CD4-positive, alpha-beta T cell treated with Interferon gamma for 1 hour (primary cell): ENCODE measurements around the gene DPH3.
A peak's percentile ranks its signal among the peaks of the same experiment; 100 is the strongest.

Source experiments
- DNase-seq: peaks from one replicate; pipeline ENCODE4 v3.0.0-alpha.2; 2020

DPH3 gene

DNA sequence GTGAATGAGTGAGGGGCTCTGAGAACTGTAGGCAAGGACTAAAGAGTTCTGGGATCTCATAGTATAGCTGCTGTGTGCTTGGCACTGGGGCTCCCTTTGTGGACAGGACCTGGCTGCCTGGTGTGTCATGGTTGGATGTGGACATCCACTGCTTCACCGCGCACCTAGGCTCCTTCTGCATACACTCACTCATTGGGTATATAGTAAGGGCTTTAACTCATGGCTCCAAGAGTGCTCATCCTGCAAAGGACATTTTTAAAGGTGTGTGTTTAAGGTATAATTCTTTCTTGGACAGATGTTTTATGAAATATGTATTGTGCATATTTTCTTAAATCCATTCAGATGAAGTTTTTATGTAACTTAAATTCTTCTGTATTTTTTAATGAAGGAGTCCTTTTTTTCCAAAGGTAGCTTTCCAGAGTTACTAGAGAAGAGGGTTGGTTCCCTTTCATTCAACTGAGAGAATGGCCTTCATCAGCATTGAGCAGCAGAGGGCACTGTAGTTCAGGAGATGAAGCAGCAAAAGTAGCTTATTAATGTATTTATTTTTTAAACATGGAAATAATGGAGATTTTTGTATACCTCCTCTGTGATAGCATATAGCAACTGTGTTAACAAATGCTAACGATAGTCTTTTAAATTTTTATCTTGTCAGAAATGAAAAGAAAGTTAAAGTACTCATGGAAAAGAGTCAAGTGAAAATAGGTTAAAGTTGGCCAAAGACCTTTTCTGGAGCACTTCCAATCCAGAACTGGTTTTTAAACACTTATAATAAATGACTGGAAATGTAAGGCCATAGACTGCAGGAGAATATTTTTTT lies 25.5 kb upstream of the DPH3 start:
- peak; percentile 46 for DNase-seq

DNA sequence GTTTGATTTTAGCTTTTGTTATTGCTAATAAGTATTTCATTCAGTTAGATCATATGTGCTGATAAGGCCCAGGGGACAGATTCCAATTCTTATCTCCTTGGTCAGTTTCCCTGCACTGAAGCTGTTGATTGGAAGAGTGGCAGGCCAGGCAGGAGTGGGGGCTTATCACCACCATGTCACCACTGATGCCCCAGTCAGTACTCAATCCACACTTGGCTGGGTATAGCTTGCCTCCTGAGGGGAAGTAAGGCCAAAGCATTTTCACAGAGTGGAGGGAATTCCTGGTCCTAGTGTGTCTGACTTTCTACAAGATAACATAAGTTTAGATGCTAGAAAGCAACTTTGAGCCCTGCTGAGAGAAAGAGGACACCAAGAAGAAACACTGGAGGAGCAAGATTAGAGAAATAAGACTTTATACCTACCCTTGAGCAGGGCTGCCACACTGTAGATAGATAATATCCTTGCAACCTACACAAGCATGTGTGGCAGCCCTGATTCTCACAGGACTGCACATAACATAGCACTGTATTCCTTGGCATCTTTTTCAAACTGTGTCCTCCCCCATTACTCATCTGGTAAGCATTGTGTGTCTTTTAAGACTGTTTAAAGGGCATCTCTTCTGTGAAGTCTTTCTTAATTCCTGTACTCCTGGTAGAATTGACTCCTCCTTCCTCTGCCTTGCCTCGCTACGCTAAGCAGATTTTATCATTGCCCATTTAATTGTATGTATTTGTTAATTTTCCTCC lies 24.6 kb upstream of the DPH3 start:
- DNase-seq: no peak

DNA sequence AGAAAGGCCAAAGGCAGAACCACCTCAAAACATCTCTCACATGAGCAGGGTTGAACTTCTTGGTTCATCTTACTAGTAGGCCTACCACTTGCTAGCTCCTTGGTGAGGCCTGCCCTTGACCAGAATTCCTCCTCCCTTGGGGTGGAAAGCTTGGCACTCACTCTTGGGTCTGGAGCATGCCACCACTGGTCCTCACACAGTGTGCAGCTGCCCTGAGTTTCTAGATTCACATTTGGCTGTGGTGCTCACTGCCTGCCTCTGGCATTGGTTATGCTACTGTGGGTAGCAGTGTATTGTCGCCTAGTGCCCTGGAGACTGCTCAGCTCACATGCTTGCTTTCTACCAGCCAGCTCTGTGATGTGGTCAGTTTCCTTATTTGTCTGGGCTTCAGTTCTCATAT lies 23.9 kb upstream of the DPH3 start:
- no peak for DNase-seq

DNA sequence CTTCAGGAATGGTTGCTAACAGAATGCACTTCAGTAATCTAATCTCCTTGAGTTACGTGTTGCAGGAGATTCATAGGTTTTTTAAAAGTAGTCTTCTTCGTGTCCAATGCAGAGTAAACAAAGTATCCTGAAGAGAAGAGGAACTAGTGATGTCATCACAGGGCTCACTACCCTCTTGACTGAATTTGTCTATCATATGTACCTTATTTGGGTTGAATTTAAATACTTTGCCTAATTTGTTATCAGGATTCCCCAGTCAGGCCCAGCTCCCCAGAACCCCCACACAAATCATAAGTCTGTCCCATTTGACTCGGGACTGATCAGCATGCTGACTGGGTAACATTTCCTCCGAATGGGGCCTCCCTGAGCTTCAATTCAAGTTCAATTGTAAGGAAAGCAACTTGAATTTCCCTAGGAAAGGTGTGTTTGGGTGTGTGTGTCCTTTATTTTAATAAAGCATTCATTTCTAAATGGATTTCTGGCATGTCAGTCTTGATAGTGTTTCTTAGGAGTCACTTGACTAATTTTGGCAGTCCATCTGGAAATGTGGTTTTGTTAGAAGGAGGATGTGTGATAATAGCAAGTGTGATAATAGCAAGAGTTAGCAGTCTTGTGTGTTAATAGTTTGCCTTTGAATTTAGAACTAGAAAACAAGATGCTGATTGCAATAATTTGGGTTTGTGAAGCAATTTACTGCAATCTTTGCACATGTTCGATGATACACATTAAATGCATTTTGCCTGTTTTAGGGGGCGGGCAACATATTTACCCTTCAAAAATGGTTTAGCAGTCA lies 22.2 kb upstream of the DPH3 start:
- DNase-seq: no peak

DNA sequence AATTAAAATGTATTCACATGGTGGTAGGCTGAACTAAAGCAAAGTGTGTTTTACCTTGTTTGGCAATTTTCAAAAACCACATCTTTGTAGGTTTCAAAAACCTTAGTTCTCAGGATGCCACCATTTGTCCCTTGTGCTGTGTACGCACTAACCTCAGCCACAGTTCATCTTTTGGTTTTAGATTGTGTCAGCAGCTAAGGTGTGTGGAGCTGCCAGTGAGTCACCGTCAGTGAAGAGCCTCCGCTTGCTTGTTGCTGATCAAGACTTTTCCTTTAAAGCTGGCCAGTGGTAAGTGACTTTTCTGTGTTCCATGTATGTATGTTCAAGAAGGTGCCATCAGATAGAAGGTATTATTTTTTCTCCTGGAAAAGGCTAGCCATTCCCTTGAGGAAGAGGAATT lies 21.4 kb upstream of the DPH3 start:
- peak; percentile 73 for DNase-seq

DNA sequence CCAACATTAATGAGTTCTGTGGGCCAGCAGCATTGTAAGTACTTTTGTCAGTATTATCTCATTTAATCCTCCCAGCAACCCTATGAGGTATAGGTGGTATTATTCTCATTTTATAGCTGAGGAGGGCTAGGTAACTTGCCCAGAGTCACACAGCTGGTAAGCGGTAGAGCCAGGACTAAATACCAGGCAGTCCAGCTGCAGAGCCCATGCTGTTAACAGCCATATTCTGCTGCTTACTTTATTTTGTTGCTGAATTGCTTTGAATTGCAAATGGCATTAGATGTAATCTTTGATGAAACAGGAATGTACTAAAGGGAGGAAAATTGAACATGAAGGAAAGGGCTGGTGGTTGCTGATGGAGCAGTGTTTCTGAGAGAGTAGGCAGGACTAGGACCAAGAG lies 19.9 kb upstream of the DPH3 start:
- DNase-seq: no peak

DNA sequence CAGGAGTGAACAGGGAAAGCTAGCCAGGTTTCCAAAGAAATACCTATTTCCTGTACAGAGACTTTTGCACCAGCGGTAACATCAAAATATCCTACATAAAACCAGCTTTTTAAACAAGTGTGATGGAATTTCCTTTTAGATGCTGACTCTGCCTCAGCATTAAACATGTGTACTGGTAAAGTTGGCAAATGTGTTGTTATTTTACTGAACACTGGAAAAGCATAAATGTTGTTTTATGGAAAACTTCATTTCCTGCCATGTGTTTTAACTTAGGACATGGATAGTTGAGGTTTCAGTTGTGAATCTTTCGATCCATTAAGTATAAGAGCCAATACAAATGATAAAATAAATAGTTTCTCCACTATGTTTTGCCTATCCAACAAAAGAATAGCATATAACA lies 15.9 kb upstream of the DPH3 start:
- no peak for DNase-seq

DNA sequence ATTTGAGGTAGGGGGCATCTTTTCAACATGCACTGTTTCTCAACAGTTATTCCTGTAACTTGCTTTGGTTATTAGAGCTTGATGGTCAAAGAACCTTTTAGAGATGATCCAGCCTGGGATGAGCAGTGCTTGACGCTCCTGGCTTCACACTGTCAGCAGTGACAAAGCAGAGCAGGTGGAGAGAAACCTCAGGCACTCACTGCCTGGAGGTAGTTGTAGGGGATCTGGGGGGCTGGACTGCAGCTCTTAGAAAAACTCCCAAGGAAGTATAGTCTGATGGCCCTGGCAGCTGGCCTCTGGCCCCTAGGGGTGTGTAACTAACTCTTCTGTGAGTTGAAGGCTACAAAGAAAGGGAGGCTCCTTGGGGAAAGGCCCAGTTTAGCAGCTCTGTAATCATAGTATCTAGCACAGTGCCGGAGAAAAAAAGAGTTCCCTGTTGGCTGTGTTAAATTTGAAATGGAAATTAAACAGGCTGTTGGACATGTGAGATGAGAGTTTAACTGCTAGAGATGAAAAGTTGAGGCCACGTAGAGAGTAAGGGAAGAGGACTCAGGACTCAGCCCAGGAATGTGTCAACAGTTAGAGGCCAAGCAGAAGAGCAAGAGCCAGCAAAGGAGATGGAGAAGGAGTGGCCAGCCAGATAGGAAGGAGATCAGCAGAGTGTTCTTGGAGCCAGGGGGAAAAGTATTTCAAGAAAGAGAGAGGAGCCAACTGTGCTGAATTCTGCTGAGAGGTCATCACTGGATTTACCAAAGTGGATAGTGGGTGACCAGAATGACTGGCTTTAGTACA lies 14.5 kb upstream of the DPH3 start:
- no peak for DNase-seq

DNA sequence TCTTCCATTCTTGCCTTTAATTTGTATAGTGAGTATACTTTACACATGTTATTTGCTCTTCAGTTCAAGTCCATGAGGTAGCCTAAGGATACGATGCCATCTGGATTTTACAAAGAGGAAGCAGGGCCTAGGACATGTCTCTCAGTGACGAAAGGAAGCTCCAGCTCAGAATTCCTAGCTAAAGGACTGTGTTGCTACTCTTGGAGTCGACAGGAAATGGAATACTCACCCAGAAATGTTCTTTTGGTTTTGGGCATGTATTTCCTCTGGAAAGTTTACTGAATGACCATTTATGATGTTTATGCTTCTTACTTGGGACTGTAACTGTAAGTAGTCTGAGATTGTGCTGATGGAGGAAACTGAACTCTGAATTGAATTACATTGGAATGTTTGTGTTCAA lies 12.7 kb upstream of the DPH3 start:
- DNase-seq: no peak

DNA sequence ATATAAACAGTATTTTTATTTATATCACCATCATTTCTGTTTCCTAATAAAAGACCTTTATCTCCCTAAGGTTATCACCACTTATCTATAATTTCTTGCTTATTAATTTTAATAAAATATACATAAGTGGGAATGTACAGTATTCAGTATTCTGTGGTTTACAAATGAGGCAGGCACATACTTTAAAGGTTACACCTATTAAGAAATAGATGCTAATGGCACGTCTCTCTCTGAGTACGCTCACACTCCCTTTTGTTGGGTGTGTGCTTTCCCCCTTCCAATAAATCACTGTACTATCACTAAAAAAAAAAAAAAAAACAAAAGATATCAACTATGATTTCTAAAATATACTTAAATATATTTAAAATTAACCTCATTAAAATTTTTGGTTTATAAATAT lies 9.1 kb upstream of the DPH3 start:
- no peak for DNase-seq

DNA sequence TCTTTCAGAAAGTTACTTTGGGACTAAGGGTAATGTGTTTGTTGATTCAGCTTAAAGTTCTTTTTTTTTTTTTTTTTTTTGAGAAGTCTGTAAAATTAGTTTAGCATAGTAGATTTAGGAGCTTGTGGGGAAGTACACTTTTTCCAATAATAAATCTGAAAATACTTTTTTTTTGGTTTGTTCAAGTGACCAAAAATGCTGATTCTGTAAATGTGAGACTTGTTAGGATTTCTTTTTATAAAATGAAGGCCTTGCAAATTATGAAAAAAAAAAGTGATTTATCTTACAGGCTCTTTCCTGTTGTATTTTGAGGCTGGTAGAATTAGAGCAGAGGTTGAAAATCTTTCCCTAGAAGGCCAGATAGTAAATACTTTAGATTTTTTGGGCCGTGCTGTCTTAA lies 7.8 kb upstream of the DPH3 start:
- DNase-seq: no peak

DNA sequence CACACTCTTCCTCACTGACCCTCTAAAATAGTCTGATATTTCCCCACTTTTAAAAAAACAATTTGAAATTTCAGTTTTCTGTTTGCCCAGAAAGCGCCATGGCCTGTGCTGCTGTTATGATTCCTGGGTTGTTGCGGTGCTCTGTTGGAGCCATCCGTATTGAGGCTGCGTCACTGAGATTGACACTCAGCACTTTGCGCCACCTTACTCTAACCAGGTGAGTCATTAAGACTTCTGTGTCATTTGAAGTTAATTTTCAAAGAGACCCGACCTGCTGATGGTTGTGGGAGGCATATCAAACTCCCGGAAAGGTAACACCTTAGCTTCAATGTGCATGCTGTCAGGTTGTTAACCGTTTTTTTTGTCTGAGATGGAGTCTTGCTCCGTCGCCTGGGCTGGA lies 6.1 kb upstream of the DPH3 start:
- no peak for DNase-seq

DNA sequence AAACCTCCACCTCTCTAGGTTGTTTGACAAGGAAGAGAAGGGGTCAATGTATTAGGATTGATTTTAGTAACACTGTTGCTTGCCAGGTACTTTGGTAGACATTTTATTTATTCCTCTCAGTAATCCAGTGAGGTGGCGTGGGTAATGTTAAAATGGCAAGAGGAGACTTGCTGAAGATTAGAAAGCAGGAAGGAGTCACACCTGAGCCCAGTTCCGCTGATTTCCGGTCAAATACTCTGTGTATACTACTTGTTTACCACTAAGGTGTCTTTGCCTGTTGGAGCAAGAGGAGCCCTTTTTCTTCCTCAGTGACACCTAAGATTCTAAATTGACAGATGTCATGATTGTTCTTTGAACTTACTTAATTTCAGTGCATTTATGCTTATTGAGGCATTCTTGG lies 2.0 kb upstream of the DPH3 start:
- DNase-seq: no peak

DNA sequence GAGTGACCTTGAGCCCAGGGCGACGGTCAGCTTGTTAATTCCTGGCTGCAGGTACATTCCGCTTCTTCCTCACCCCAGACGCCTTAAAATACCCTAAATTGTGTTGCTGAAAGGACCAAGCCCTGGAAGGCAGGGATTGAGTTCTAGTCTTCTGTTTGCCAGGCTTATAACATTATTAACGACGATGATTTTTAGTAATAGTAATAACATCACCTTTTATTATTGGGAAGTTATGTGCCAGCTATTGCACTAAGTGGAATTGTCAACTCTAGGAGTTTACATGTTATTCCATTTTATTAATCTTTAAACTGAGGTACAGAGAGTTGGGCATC lies 678 bp upstream of the DPH3 start:
- no peak for DNase-seq

DNA sequence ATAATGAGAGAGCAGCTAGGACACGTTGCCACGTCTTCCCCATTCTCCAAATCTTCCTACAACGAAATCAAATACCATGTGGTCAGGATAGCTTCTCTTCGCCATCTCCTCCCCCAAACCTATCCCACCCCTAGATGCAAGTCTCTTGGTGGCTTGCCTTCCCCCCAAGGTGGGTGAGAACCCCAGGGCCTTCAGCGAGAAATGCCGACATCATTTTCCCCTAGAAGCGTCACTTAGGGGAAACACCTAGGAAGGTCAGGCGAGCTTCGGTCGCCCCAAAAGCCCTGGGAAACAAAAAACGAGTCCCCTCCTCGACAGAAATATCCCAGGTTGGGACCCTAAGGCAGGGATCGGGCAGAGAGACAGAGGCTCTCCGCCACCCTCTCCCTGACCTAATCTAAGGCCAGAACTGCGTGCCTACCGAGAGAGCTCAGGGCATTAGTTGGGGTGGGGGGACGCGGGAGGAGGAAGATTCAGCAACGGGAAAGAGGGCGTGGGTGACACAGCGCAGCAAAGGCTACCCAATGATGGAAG lies 502 bp downstream of the DPH3 start:
- no peak for DNase-seq

DNA sequence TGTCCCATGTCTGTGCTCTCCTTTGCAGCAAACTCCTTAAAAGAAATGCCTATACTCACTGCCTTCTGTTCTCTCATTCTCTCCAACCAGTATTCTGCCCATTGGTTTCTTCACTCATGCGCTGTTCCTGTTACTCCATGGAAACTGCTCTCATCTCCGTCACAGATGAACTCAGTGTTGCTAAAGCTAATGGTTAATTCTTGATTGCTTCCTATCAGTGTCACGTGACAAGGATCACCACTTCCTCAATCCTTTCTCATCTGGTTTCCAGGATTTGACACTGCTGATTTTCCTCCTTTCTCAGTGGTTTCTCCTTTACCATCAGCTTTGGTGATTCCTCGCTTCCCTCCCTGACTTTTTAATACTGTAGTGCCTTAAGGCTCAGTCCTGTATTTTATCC lies 2.6 kb downstream of the DPH3 start:
- no peak for DNase-seq

DNA sequence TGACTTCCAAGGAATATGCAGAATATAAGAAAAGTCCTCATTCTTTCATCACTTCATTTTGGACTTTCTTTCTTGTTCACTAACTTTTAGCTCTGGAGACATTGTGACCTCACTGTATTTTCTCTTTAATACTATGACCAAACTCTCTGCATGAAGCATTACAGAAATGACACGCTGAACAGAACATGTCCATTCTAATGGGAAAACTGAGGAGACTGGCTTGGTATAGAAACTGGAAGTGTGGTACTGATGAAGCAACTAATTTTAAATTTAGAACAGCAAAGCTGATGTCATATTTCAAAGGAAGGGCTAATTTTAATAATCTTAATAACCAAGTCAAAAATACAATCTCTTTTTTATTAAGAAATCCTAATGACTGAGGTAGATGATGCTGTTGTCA lies 4.7 kb downstream of the DPH3 start:
- no peak for DNase-seq

DNA sequence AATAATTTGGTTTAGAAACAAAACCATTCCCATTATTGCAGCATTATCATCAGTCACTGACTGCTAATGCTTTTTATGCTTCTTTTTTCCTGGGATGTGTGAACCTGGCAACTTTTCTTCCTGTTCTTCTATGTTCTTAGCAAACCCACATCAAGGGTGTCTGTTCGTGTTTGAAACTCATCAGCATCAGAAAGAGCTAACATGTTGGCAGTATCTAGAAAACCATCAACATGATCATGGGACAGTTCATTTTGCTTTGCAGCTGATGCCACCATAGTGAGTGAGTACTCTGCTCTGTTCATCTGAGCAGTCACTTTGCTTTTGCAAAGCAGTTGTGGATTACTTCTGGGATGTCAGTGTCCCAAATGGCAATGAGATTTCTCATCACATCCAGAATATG lies 5.9 kb downstream of the DPH3 start:
- no peak for DNase-seq

DNA sequence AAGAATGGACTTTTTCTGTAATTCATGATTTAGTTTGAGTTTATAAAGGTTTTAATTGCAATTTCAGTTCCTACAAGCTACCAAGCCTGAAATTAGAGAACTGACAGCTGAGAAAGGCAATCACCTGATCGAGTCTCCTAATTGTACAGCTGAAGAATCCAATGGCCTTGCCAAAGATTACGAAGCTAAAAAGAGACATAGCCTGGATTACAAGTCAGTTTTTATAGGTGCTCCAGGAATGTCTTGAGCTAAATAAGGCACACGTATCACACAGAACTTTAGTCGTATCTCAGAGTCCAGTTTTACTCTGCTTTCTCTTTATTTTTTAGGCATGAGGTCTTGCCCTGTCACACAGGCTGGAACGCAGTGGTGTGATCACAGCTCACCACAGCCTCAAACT lies 6.6 kb downstream of the DPH3 start:
- DNase-seq: no peak

DNA sequence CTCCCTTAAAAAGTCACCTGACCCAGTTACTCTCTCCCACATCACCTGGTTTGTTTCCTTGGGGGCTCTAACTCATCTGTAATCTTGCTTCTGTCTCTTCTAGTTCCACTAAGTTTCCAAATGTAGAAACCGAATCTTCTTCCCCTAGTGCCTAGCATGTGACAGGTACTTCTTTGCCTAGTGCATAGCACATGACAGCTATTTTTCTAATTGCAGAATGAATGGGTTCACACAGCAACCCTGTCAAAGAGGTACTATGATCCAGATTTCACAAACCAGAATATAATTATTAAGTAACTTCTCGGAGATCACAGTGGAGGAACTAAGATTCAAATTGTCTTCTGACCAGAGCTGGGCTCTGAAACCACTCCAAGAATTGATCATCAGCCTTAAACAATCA lies 7.4 kb downstream of the DPH3 start:
- no peak for DNase-seq

DNA sequence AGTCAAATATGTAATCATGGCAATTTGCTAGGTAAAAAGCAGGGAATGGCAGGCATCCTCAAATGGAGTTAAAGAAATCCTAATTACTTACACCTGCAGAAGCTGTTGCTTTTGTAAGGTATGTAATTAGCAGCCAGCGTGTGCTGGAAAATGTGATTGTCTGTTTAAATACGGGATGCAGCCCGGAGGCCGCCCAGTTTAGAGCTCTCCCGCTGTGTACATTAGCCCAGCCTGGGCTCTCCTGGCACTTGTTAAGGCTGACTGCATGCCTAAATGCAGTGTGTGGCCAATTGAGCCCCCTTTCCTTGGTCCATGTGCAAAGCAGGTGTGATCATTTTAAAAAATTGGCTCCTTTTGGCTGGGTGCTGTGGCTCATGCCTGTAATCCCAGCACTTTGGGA lies 9.0 kb downstream of the DPH3 start:
- no peak for DNase-seq

DNA sequence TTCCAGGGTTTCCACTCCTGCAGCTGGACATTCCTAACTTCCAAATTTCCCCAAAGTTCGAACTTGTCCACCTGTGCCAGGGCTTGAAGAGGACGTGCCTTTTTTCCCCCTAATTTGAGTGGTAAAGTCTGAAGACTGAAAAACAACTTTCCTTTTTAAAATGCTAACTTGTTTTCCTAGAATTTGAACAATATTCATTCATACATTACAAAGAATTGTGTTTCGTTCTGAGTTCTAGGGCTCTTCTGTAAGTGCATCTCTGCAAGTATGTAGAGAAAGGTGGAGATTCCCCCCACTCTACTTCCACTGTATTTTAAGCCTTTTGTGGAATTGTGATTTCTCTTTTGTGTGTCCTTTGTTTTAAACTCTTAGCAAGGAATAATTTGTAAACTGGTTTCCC lies 9.4 kb downstream of the DPH3 start:
- no peak for DNase-seq

DNA sequence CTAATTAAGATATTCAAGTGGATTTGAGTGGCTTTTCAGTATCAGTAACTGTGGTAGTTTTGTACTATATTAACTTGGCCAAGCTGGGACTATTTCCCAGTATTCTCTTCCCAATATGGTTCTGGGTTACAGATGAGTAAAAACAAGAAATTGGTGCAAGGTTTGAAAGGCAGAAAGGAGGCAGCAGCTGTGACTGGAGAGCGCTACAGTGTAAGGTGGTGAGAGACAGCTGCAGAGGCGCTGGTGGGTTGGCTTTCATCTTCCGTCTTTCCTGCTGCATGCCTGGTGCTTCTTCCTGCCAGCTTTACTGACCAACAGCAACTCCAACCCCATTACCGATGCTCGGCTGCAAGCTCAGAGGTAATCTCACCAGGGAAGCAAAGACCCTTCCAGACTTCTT lies 9.8 kb downstream of the DPH3 start:
- no peak for DNase-seq
